ENCODE measurements around the gene HLTF.
"Not testable (repeated sequence)": the region's sequence is repeated elsewhere in the genome, so short reads cannot be mapped to it uniquely, and the experiment has no call there.

Gene HLTF, protein sequence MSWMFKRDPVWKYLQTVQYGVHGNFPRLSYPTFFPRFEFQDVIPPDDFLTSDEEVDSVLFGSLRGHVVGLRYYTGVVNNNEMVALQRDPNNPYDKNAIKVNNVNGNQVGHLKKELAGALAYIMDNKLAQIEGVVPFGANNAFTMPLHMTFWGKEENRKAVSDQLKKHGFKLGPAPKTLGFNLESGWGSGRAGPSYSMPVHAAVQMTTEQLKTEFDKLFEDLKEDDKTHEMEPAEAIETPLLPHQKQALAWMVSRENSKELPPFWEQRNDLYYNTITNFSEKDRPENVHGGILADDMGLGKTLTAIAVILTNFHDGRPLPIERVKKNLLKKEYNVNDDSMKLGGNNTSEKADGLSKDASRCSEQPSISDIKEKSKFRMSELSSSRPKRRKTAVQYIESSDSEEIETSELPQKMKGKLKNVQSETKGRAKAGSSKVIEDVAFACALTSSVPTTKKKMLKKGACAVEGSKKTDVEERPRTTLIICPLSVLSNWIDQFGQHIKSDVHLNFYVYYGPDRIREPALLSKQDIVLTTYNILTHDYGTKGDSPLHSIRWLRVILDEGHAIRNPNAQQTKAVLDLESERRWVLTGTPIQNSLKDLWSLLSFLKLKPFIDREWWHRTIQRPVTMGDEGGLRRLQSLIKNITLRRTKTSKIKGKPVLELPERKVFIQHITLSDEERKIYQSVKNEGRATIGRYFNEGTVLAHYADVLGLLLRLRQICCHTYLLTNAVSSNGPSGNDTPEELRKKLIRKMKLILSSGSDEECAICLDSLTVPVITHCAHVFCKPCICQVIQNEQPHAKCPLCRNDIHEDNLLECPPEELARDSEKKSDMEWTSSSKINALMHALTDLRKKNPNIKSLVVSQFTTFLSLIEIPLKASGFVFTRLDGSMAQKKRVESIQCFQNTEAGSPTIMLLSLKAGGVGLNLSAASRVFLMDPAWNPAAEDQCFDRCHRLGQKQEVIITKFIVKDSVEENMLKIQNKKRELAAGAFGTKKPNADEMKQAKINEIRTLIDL

DNA sequence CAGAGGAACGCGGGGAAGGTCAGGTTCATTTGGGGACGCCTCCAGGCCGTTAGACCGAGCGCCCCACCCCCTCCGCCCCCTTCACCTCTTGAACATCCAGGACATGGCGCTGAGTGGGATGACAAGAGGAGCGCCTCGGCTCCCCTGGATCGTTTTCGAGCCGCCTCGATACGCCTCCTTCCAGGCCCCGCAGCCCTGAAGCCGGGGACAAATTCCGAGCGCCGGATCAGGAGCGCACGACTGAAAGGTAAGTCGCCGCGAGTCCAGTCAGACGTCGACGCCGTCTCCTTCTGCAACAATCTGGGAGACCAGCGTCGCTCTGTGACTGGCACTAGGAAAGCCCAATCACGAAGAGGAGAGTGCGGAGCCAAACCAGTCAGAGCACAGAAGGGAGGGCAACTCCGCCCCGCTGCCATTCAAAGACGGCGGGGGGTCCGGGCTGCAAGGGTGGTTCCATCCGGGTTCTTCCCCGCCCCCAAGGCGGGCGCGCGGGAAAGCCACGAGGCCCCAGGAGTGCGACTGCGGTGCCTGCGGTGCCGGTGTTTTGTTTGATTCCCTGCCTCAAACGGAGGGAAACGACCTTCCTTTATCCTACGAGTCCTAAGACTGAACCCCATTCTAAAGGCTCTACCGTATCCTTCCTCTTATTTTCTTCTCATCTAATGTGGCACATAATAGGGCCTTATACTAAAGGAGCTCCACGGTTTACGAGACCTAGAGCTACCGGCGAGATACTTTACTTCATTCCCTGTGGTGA is at the start of gene HLTF:
TSS of gene HLTF (minus strand) at position 302 of the 757 bp plus-strand sequence. CDS start at position 105, 197 bp downstream.
- DNase-seq: peak; percentile 98

GRCh38 chr3:149134575-149134974 is 48.2 kb upstream of the HLTF start:
- no peak for DNase-seq

GRCh38 chr3:149131589-149131988 is 45.3 kb upstream of the HLTF start:
- DNase-seq: no peak

DNA sequence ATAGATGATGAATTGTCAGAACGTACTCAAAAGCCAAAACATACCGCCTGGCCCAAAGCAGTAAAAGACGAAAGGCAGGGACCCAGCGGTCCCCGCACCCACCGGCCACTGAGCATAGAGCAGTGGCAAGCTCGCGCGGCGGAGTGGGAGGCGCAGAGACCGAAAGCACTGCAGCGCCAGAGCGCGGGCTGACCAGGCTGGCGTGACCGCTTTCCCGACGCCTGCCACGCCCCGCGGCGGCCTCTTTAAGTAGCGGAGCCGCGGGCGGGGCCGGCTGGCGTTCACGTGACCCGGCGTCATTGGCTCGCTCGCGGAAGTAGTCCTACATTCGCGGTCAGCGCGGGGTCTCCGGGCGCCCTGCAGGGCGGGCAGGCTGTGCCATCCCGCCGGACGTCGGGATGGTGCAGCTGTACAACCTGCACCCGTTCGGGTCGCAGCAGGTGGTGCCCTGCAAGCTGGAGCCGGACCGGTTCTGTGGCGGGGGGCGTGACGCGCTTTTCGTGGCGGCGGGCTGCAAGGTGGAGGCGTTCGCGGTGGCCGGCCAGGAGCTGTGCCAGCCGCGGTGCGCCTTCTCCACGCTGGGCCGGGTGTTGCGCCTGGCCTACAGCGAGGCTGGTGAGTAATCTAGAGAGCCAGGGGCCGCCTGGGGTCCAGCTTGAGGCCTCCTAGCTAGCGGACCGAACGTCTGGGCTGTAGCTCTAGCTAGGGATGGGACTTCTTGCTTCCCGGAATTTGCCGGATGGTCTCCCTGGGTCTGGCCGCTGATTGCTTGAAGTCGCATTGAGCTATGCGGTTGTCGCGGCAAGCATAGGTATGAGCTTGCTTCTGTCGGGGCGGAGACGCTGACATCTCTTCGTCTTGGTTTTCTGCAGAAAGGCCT is 43.2 kb upstream of the HLTF start, which contains the start of gene HPS3:
TSS of gene HPS3 (plus strand) at position 313 of the 880 bp plus-strand sequence. CDS start at position 399, 86 bp downstream.
- DNase-seq: peak; percentile 79

GRCh38 chr3:149128821-149129220 is 42.5 kb upstream of the HLTF start:
- no peak for DNase-seq

DNA sequence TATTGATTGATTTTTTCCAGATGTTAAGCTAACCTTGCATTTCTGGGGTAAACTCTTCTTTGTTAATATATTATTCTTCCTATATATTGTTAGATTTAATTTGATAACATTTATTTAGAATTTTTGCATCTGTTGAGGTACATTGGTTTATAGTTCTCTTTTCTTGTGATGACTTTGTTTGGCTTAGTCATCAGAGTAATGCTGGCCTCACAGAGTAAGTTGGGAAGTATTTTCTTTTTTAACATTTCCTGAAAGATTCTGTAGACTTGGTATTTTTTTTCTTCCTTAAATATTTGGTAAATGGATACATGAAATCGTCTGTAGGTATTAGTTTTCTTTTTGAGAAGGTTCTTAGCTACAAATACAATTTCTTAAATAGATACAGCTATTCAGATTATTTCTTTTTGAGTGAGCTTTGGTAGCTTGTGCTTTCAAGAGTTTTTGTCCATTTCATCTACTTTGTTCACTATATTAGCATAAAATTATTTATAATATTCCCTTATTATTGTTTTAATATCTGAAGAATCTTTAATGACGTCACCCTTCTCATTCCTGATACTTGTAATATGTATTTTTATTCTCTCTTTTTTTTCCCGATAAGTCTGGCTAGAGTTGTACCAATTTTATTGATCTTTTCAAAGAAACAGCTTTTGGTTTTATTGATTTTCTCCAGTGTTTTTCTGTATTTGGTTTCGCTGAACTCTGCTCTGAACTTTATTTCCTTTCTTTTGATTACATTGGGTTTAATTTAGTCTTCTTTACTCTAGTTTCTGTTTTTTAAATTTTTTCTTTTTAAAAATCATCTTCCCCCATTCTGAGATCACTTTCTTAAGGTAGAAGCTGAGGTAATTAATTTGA is 36.6 kb upstream of the HLTF start:
- no peak for DNase-seq

- DNase-seq: peak; percentile 37
These were observed 34.0 kb upstream of the HLTF start for GRCh38 chr3:149120051-149120972.

- DNase-seq: no peak
These were observed 33.1 kb upstream of the HLTF start for GRCh38 chr3:149119466-149119865.

- DNase-seq: no peak
These were observed 32.4 kb upstream of the HLTF start for GRCh38 chr3:149118724-149119123.

GRCh38 chr3:149115114-149115513 is 28.8 kb upstream of the HLTF start:
- DNase-seq: no peak

GRCh38 chr3:149114458-149114857 is 28.1 kb upstream of the HLTF start:
- DNase-seq: no peak

GRCh38 chr3:149104484-149104883 is 18.2 kb upstream of the HLTF start:
- no peak for DNase-seq

- no peak for DNase-seq
These were observed 15.3 kb upstream of the HLTF start for GRCh38 chr3:149101641-149102040.

GRCh38 chr3:149101154-149101553 is 14.8 kb upstream of the HLTF start:
- DNase-seq: no peak

- not testable (repeated sequence) for DNase-seq
These were observed 11.7 kb upstream of the HLTF start for GRCh38 chr3:149097987-149098386.

GRCh38 chr3:149095487-149095886 is 9.2 kb upstream of the HLTF start:
- DNase-seq: no peak

DNA sequence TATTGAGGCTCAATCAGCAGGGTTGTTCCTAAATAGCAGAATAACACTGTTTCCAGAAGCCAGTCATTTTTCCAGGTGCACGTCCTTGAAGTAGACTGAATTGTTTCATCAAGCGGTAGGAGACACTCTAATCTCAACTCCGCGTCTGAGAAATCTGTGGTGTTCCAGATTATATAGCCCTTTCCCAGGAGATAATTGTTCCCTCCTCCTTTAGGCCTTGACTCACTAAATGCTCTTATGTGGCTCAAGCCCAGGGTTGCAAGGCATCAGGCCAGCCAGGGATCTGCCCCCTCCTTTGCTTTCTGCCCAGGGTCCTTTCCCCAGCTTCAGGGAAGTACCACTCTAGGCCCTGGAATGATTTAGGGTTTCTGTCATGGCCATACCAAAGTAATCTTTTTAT is 5.7 kb upstream of the HLTF start:
- DNase-seq: no peak

GRCh38 chr3:149090907-149091306 is 4.6 kb upstream of the HLTF start:
- no peak for DNase-seq

DNA sequence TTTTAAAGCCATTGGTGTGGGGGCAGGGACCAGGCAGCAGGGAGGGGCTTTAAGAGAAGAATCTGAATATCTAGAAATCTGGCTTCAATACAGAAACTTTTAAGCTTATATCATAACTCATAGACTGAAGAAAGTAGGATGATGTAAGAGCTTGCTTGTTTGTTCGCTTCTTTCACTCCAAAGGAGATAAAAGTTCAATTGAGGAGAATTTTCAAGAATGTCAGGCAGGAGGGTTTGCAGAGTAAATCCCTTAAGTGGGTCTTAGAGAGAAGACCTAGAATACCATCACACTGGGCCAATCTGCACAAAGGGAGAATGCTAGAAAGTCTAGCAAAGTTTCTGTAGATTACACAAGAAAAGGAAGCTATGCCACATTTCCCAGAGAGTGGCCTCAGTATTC is 4.1 kb upstream of the HLTF start:
- DNase-seq: no peak

DNA sequence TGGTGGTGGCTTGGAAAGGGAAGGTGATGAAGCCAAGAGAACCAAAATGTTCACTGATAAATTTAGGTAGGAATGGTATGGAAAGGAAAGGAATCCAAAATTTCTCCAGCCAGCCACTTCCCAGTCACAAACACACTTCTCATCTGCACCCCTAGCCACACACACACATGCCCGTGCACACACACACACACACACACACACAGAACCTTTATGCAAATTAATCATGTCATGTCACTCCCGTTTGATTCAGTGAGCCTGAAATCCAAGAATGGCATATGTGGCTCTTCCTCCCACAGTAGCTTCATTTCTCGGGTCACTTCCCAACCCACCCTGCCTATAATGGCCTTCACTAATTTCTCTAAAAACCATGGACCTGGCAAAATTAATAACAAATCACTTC is 3.1 kb upstream of the HLTF start:
- no peak for DNase-seq
